Measurements from ENCODE around the gene SYCN. TPM values are rescaled to one million over a fixed set of nuclear protein-coding genes. Genes with fewer than 3 reads are reported as not detected.

Gene SYCN
- total RNA-seq, 2 experiments from 2014 or later = not detected

- H3K4me3 Mint-ChIP-seq = no peak overlapping the region
- H3K27ac Mint-ChIP-seq = no peak overlapping the region
- H3K36me3 Mint-ChIP-seq (ENCODE audit: low read depth) = no peaks in the 10 kb centered on the region
- H3K27me3 Mint-ChIP-seq = no peaks in the 10 kb centered on the region
- POLR2A ChIA-PET = interaction anchor here (0.7 kb wide), 1 partner anchor 263 kb away, joined by 3 read pairs; no protein-coding TSS in a partner anchor
- CTCF ChIA-PET = no interaction called here
- H3K4me1 Mint-ChIP-seq = no peaks in the 10 kb centered on the region
- no peak for DNase-seq
- no peaks in the 10 kb centered on the region for H3K9me3 Mint-ChIP-seq
Measured at GRCh38 chr19:39180749-39181148, 23.3 kb downstream of the SYCN start.

DNA sequence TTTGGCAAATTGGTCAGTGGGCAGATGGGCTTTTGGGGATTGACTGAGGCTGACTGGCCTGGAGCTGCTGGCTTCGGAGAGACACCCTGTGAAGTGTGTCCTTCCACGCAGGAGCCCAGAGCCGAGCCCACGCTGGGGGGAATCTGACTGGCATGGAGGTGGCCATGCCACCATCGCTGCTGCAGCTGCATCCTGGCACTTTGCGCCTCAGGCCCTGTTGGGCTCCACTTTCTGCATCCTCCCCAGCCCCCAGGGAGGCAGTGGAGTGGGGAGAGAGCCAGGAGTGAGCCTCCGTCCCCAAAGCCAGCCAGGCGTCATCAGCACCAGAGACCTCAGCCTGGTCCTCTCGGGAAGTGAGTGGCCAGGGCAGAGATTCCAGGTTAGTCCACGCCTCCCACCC, 24.3 kb downstream of the SYCN start:
- ChIA-PET POLR2A (no interaction called here), CTCF (no interaction called here)
- no peaks in the 10 kb centered on the region for H3K9me3 Mint-ChIP-seq
- DNase-seq = no peak
- no peak overlapping the region for H3K4me3 Mint-ChIP-seq
- H3K4me1 Mint-ChIP-seq = no peaks in the 10 kb centered on the region
- H3K36me3 Mint-ChIP-seq (ENCODE audit: low read depth) = no peaks in the 10 kb centered on the region
- H3K27me3 Mint-ChIP-seq = no peaks in the 10 kb centered on the region
- no peak overlapping the region for H3K27ac Mint-ChIP-seq

DNA sequence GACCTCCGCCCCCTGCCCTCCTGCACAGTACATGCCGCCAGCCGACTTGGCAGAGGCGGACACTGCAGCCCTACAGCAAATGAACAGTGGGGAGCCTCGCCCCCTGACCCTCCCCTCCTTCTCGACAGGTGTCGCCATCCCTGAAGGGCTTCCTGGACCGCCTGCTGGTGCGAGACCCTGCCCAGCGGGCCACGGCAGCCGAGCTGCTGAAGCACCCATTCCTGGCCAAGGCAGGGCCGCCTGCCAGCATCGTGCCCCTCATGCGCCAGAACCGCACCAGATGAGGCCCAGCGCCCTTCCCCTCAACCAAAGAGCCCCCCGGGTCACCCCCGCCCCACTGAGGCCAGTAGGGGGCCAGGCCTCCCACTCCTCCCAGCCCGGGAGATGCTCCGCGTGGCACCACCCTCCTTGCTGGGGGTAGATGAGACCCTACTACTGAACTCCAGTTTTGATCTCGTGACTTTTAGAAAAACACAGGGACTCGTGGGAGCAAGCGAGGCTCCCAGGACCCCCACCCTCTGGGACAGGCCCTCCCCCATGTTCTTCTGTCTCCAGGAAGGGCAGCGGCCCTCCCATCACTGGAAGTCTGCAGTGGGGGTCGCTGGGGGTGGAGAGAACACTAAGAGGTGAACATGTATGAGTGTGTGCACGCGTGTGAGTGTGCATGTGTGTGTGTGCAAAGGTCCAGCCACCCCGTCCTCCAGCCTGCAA, 25.6 kb downstream of the SYCN start:
- no peak for DNase-seq
- no peaks in the 10 kb centered on the region for H3K4me1 Mint-ChIP-seq
- no peak overlapping the region for H3K4me3 Mint-ChIP-seq
- no peaks in the 10 kb centered on the region for H3K27me3 Mint-ChIP-seq
- POLR2A ChIA-PET = no interaction called here
- no peak overlapping the region for H3K27ac Mint-ChIP-seq
- H3K36me3 Mint-ChIP-seq (ENCODE audit: low read depth) = no peaks in the 10 kb centered on the region
- no peaks in the 10 kb centered on the region for H3K9me3 Mint-ChIP-seq
- CTCF ChIA-PET = no interaction called here

DNA sequence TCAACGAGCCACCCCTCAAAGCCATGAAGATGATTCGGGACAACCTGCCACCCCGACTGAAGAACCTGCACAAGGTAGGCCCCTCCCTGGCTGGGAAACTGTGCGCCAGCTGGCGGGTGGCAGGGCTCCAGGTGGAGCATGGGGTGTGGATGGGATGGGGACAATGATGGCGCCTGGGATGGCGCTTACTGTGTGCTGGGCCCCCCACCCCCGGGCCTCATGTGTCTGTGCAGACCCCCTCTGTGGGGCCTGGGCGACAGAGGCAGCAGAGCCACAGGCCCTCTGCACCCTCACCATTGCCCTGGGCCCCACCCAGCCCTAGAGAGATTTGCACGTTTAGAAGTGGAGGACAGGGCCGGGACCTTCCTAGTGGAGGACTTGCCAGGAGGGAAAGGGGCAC, 26.3 kb downstream of the SYCN start:
- DNase-seq = no peak
- Mint-ChIP-seq H3K4me1 (no peaks in the 10 kb centered on the region), H3K4me3 (no peak overlapping the region), H3K27ac (no peak overlapping the region), H3K27me3 (no peaks in the 10 kb centered on the region), H3K36me3 (ENCODE audit: low read depth) (no peaks in the 10 kb centered on the region), H3K9me3 (no peaks in the 10 kb centered on the region)
- CTCF ChIA-PET = no interaction called here
- POLR2A ChIA-PET = no interaction called here

GRCh38 chr19:39177110-39177699, 26.9 kb downstream of the SYCN start:
- CTCF ChIA-PET = no interaction called here
- H3K9me3 Mint-ChIP-seq = no peaks in the 10 kb centered on the region
- no peak overlapping the region for H3K27ac Mint-ChIP-seq
- POLR2A ChIA-PET = no interaction called here
- H3K36me3 Mint-ChIP-seq (ENCODE audit: low read depth) = no peaks in the 10 kb centered on the region
- no peaks in the 10 kb centered on the region for H3K4me1 Mint-ChIP-seq
- DNase-seq = no peak
- H3K27me3 Mint-ChIP-seq = no peaks in the 10 kb centered on the region
- H3K4me3 Mint-ChIP-seq = no peak overlapping the region

- Mint-ChIP-seq H3K4me1 (no peaks in the 10 kb centered on the region), H3K36me3 (ENCODE audit: low read depth) (no peaks in the 10 kb centered on the region), H3K27ac (no peak overlapping the region), H3K9me3 (no peaks in the 10 kb centered on the region), H3K4me3 (no peak overlapping the region), H3K27me3 (no peaks in the 10 kb centered on the region)
- ChIA-PET POLR2A (no interaction called here), CTCF (no interaction called here)
- no peak for DNase-seq
Measured at GRCh38 chr19:39175564-39175963, 28.5 kb downstream of the SYCN start.

DNA sequence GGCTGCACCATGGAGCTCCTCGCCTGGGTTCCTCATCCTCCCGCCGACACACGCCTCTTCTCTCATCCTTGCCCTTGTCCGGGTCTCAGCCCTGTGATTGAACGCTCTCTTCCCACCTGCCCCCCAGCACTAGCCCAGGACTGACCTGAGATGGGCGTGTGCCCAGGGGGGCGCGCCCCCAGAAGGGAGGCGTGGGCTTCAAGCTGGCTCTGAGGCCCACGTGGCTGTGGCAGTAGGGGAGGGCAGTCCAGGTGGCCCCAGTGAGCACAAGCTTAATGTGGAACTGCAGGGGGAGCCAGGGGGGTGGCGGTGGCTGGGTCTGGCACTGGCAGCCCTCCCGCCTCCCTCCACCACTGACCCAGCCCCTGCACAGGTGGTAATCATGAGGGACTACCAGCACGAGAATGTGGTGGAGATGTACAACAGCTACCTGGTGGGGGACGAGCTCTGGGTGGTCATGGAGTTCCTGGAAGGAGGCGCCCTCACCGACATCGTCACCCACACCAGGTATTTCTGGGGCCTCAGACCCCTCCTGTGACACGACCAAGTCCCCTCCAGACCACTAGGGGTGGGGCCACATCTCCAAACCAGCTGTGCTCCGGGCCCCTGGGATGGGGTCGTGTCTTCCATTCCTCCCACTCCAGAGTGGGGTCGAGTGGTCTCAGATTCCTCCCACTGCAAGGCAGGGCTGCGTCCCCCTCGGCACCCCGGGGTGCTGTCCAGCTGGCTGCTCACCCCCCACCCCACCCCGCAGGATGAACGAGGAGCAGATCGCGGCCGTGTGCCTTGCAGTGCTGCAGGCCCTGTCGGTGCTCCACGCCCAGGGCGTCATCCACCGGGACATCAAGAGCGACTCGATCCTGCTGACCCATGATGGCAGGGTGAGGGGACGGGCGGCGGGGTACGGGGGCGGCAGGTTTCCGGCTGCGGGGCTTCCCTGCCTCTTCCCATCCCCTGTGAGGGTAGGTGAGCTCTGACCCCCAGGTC, 29.2 kb downstream of the SYCN start:
- Mint-ChIP-seq H3K36me3 (ENCODE audit: low read depth) (no peaks in the 10 kb centered on the region), H3K4me1 (no peaks in the 10 kb centered on the region), H3K9me3 (no peaks in the 10 kb centered on the region), H3K27me3 (no peaks in the 10 kb centered on the region), H3K27ac (no peak overlapping the region), H3K4me3 (no peak overlapping the region)
- ChIA-PET CTCF (no interaction called here), POLR2A (no interaction called here)
- DNase-seq = no peak

GRCh38 chr19:39174142-39174541, 29.9 kb downstream of the SYCN start:
- Mint-ChIP-seq H3K27me3 (no peaks in the 10 kb centered on the region), H3K4me1 (no peaks in the 10 kb centered on the region), H3K27ac (no peak overlapping the region), H3K9me3 (no peaks in the 10 kb centered on the region), H3K4me3 (no peak overlapping the region), H3K36me3 (ENCODE audit: low read depth) (no peaks in the 10 kb centered on the region)
- ChIA-PET CTCF (no interaction called here), POLR2A (no interaction called here)
- DNase-seq = no peak

GRCh38 chr19:39173502-39173991, 30.5 kb downstream of the SYCN start:
- Mint-ChIP-seq H3K27me3 (no peaks in the 10 kb centered on the region), H3K36me3 (ENCODE audit: low read depth) (no peaks in the 10 kb centered on the region), H3K4me1 (no peaks in the 10 kb centered on the region), H3K27ac (no peak overlapping the region), H3K4me3 (no peak overlapping the region), H3K9me3 (no peaks in the 10 kb centered on the region)
- POLR2A ChIA-PET = no interaction called here
- CTCF ChIA-PET = no interaction called here
- no peak for DNase-seq

DNA sequence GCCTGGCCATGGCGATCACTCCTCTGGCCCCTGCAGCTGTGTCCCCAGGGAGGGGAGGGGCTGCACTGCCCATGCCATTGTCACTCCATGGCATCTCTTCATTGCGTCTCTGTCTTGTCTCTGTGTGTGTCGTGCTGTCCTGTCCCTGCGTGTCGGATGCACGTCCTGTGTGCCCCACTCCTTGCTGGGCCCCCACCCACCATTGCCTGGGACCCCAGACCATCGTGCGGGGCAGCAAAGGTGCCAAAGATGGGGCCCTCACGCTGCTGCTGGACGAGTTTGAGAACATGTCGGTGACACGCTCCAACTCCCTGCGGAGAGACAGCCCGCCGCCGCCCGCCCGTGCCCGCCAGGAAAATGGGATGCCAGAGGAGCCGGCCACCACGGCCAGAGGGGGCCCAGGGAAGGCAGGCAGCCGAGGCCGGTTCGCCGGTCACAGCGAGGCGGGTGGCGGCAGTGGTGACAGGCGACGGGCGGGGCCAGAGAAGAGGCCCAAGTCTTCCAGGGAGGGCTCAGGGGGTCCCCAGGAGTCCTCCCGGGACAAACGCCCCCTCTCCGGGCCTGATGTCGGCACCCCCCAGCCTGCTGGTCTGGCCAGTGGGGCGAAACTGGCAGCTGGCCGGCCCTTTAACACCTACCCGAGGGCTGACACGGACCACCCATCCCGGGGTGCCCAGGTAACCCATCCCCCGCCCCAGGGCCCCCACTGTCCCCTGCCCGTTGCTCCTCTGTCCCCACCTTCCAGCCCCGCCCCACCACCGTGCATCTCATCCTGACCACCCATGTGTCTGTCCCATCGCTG, 31.2 kb downstream of the SYCN start:
- Mint-ChIP-seq H3K36me3 (ENCODE audit: low read depth) (no peaks in the 10 kb centered on the region), H3K27me3 (no peaks in the 10 kb centered on the region), H3K4me1 (no peaks in the 10 kb centered on the region), H3K9me3 (no peaks in the 10 kb centered on the region), H3K4me3 (no peak overlapping the region), H3K27ac (no peak overlapping the region)
- POLR2A ChIA-PET = no interaction called here
- DNase-seq = no peak
- CTCF ChIA-PET = no interaction called here

- H3K27ac Mint-ChIP-seq = no peak overlapping the region
- CTCF ChIA-PET = no interaction called here
- H3K4me3 Mint-ChIP-seq = no peak overlapping the region
- H3K9me3 Mint-ChIP-seq = no peaks in the 10 kb centered on the region
- DNase-seq = no peak
- no peaks in the 10 kb centered on the region for H3K36me3 Mint-ChIP-seq (ENCODE audit: low read depth)
- H3K4me1 Mint-ChIP-seq = no peaks in the 10 kb centered on the region
- H3K27me3 Mint-ChIP-seq = no peaks in the 10 kb centered on the region
- POLR2A ChIA-PET = no interaction called here
Measured at GRCh38 chr19:39171479-39172465, 32.3 kb downstream of the SYCN start.

Data from activated CD4-positive, alpha-beta memory T cell treated with anti-CD3 and anti-CD28 coated beads, Interleukin-2, amount 10 ng/mL, durations not matched to agents 7 days and 5 days (primary cell).